Activated CD4-positive, alpha-beta T cell treated with anti-CD3 and anti-CD28 coated beads for 36 hours (primary cell): Measurements from ENCODE around the gene MCCC2. TPM values are rescaled to one million over a fixed set of nuclear protein-coding genes. Genes with fewer than 3 reads are reported as not detected.
"Not testable (repeated sequence)": the region's sequence is repeated elsewhere in the genome, so short reads cannot be mapped to it uniquely, and the experiment has no call there.

ENCODE experiments used
- ATAC-seq: fragments of 200-7000 bp; cut with Tn5 transposase; one replicate; pipeline ENCODE4 v1.10.0; 2021; ENCODE audit warnings: mild to moderate bottlenecking, moderate library complexity
- CTCF ChIA-PET: fragments of 350-600 bp; sonication (Branson Sonifier 250); formaldehyde crosslinking; loops from one replicate; lab custom pipeline; 2021; ENCODE audit warnings: antibody characterized with exemption; lab: Charles Lee
- POLR2A ChIA-PET: fragments of 350-600 bp; sonication (Branson Sonifier 250); formaldehyde crosslinking; loops from one replicate; lab custom pipeline; 2021; ENCODE audit warnings: antibody characterized with exemption, inconsistent platforms; lab: Charles Lee
- DNase-seq: peaks from one replicate; pipeline ENCODE4 v3.0.0-alpha.2; 2020
- H3K27ac Mint-ChIP-seq: one replicate; pipeline ENCODE4 v1.8.0; 2021; ENCODE audit warnings: mixed read lengths
- H3K27me3 Mint-ChIP-seq: one replicate; pipeline ENCODE4 v1.8.0; 2021; ENCODE audit warnings: mixed read lengths
- H3K36me3 Mint-ChIP-seq: one replicate; pipeline ENCODE4 v1.8.0; 2021; ENCODE audit warnings: low read depth, mixed read lengths
- H3K4me1 Mint-ChIP-seq: one replicate; pipeline ENCODE4 v1.8.0; 2021; ENCODE audit warnings: mixed read lengths
- H3K4me3 Mint-ChIP-seq: one replicate; pipeline ENCODE4 v1.8.0; 2021; ENCODE audit warnings: mild to moderate bottlenecking, moderate library complexity, mixed read lengths
- H3K9me3 Mint-ChIP-seq: one replicate; pipeline ENCODE4 v1.8.0; 2021; ENCODE audit warnings: low read depth, mixed read lengths
- intact Hi-C, 2 experiments: fragments of 100-400 bp; cut with DNase I in 1 of 2; cut with micrococcal nuclease in 1 of 2; formaldehyde crosslinking; loops; one replicate each; pipeline versions ENCODE4 v1.14.2 to v1.15.1; 2022 to 2024; cut with DNase I, micrococcal nuclease
- total RNA-seq, 2 experiments: library from RNA; stranded (reverse); gene quantifications; one replicate each; pipeline ENCODE4 v1.2.3, GENCODE V29; 2021

MCCC2 gene
- total RNA-seq, 2 experiments from 2014 or later = 52.2 to 56.4 TPM

- no peaks in the 10 kb centered on the region for H3K9me3 Mint-ChIP-seq
- CTCF ChIA-PET = no interaction called here
- intact Hi-C loops = no loop called here
- H3K4me1 Mint-ChIP-seq = no peaks in the 10 kb centered on the region
- H3K4me3 Mint-ChIP-seq = no peak overlapping the region
- POLR2A ChIA-PET = no interaction called here
- H3K27ac Mint-ChIP-seq = no peak overlapping the region
- H3K27me3 Mint-ChIP-seq = no peaks in the 10 kb centered on the region
- no peak for ATAC-seq
- H3K36me3 Mint-ChIP-seq = peaks cover 38% of the 10 kb centered on the region
- no peak for DNase-seq
Observed at GRCh38 chr5:71632168-71632567, 45.0 kb downstream of the MCCC2 start.

- POLR2A ChIA-PET = no interaction called here
- ATAC-seq (peak; percentile 44), DNase-seq (no peak)
- intact Hi-C loops = no loop called here
- Mint-ChIP-seq H3K27me3 (no peaks in the 10 kb centered on the region), H3K9me3 (no peaks in the 10 kb centered on the region), H3K27ac (no peak overlapping the region), H3K4me1 (no peaks in the 10 kb centered on the region), H3K4me3 (no peak overlapping the region), H3K36me3 (peaks cover 39% of the 10 kb centered on the region)
- CTCF ChIA-PET = interaction anchor here (0.6 kb wide), 1 partner anchor 44 kb away, joined by 3 read pairs; no protein-coding TSS in a partner anchor
Observed at GRCh38 chr5:71633255-71634155, 46.4 kb downstream of the MCCC2 start.

GRCh38 chr5:71637133-71637532, 50.0 kb downstream of the MCCC2 start:
- Mint-ChIP-seq H3K27ac (no peak overlapping the region), H3K36me3 (peaks cover 37% of the 10 kb centered on the region), H3K4me1 (no peaks in the 10 kb centered on the region), H3K9me3 (no peaks in the 10 kb centered on the region), H3K27me3 (no peaks in the 10 kb centered on the region), H3K4me3 (no peak overlapping the region)
- no peak for ATAC-seq
- no peak for DNase-seq
- CTCF ChIA-PET = interaction anchor here (0.7 kb wide), 1 partner anchor 52 kb away, joined by 3 read pairs; no protein-coding TSS in a partner anchor
- intact Hi-C loops = no loop called here
- POLR2A ChIA-PET = no interaction called here

GRCh38 chr5:71640408-71640807, 53.3 kb downstream of the MCCC2 start:
- H3K4me1 Mint-ChIP-seq = no peaks in the 10 kb centered on the region
- ATAC-seq (peak; percentile 49), DNase-seq (no peak)
- H3K27ac Mint-ChIP-seq = no peak overlapping the region
- peaks cover 30% of the 10 kb centered on the region for H3K36me3 Mint-ChIP-seq
- H3K4me3 Mint-ChIP-seq = no peak overlapping the region
- no peaks in the 10 kb centered on the region for H3K27me3 Mint-ChIP-seq
- POLR2A ChIA-PET = no interaction called here
- no peaks in the 10 kb centered on the region for H3K9me3 Mint-ChIP-seq
- intact Hi-C loops = no loop called here
- CTCF ChIA-PET = interaction anchor here (0.6 to 0.8 kb wide), 2 partner anchors 11 to 26 kb away, joined by 3 to 4 read pairs; no protein-coding TSS in a partner anchor

- ATAC-seq (no peak), DNase-seq (no peak)
- Mint-ChIP-seq H3K4me1 (no peaks in the 10 kb centered on the region), H3K36me3 (peaks cover 48% of the 10 kb centered on the region), H3K4me3 (no peak overlapping the region), H3K9me3 (no peaks in the 10 kb centered on the region), H3K27me3 (no peaks in the 10 kb centered on the region), H3K27ac (no peak overlapping the region)
- POLR2A ChIA-PET = no interaction called here
- intact Hi-C loops = no loop called here
- CTCF ChIA-PET = no interaction called here
Observed at GRCh38 chr5:71645030-71645429, 57.9 kb downstream of the MCCC2 start.

GRCh38 chr5:71650940-71651339, 63.8 kb downstream of the MCCC2 start:
- H3K27ac Mint-ChIP-seq, H3K9me3 Mint-ChIP-seq, H3K27me3 Mint-ChIP-seq, DNase-seq, CTCF ChIA-PET, H3K4me3 Mint-ChIP-seq: not testable (repeated sequence)
- H3K36me3 Mint-ChIP-seq = peaks cover 59% of the 10 kb centered on the region
- intact Hi-C loops = loop anchor here (1.0 kb wide), 1 partner anchor 50 kb away; no protein-coding TSS in a partner anchor
- ATAC-seq = peak; percentile 64
- H3K4me1 Mint-ChIP-seq = peaks cover 16% of the 10 kb centered on the region
- POLR2A ChIA-PET = interaction anchor here (1.0 kb wide), 1 partner anchor 49 kb away, joined by 3 read pairs; no protein-coding TSS in a partner anchor

GRCh38 chr5:71651579-71651978, 64.4 kb downstream of the MCCC2 start:
- peaks cover 56% of the 10 kb centered on the region for H3K36me3 Mint-ChIP-seq

GRCh38 chr5:71652349-71652748, 65.2 kb downstream of the MCCC2 start:
- Mint-ChIP-seq H3K27me3 (no peaks in the 10 kb centered on the region), H3K9me3 (no peaks in the 10 kb centered on the region), H3K4me1 (peaks cover 16% of the 10 kb centered on the region), H3K4me3 (no peak overlapping the region), H3K36me3 (peaks cover 57% of the 10 kb centered on the region), H3K27ac (no peak overlapping the region)
- ChIA-PET CTCF (no interaction called here), POLR2A (interaction anchor here (0.5 kb wide), 1 partner anchor 757 kb away, joined by 5 read pairs; no protein-coding TSS in a partner anchor)
- ATAC-seq = no peak
- no peak for DNase-seq
- intact Hi-C loops = no loop called here

More at GRCh38 chr5:71651579-71651978, 64.4 kb downstream of the MCCC2 start:
- POLR2A ChIA-PET = interaction anchor here (1.0 kb wide), 1 partner anchor 50 kb away, joined by 3 read pairs; no protein-coding TSS in a partner anchor
- Mint-ChIP-seq H3K27ac (no peak overlapping the region), H3K27me3 (no peaks in the 10 kb centered on the region), H3K4me1 (peaks cover 16% of the 10 kb centered on the region), H3K9me3 (no peaks in the 10 kb centered on the region), H3K4me3 (no peak overlapping the region)
- DNase-seq = peak; percentile 77
- CTCF ChIA-PET = interaction anchor here (0.6 kb wide), 1 partner anchor 11 kb away, joined by 4 read pairs; no protein-coding TSS in a partner anchor
- ATAC-seq = peak; percentile 80
- intact Hi-C loops = loop anchor here (1.0 kb wide), 1 partner anchor 50 kb away; no protein-coding TSS in a partner anchor

GRCh38 chr5:71652803-71653543, 65.8 kb downstream of the MCCC2 start:
- POLR2A ChIA-PET = interaction anchor here (0.5 kb wide), 1 partner anchor 757 kb away, joined by 5 read pairs; no protein-coding TSS in a partner anchor
- ATAC-seq (no peak), DNase-seq (no peak)
- H3K36me3 Mint-ChIP-seq = peaks cover 59% of the 10 kb centered on the region
- H3K27me3 Mint-ChIP-seq = no peaks in the 10 kb centered on the region
- H3K4me3 Mint-ChIP-seq = no peak overlapping the region
- no peaks in the 10 kb centered on the region for H3K9me3 Mint-ChIP-seq
- intact Hi-C loops = no loop called here
- peaks cover 16% of the 10 kb centered on the region for H3K4me1 Mint-ChIP-seq
- CTCF ChIA-PET = no interaction called here
- no peak overlapping the region for H3K27ac Mint-ChIP-seq

- CTCF ChIA-PET = interaction anchor here (0.7 to 1.0 kb wide), 2 partner anchors 70 to 120 kb away, joined by 3 read pairs; no protein-coding TSS in a partner anchor
- Mint-ChIP-seq H3K27ac (no peak overlapping the region), H3K9me3 (no peaks in the 10 kb centered on the region), H3K4me1 (no peaks in the 10 kb centered on the region), H3K4me3 (no peak overlapping the region), H3K36me3 (peaks cover 23% of the 10 kb centered on the region), H3K27me3 (no peaks in the 10 kb centered on the region)
- intact Hi-C loops = no loop called here
- POLR2A ChIA-PET = no interaction called here
- ATAC-seq (no peak), DNase-seq (no peak)
Observed at GRCh38 chr5:71658916-71659662, 71.9 kb downstream of the MCCC2 start.
